ENCODE results near the gene TRIM24.
"Not testable (repeated sequence)": the region's sequence is repeated elsewhere in the genome, so short reads cannot be mapped to it uniquely, and the experiment has no call there.

TRIM24 gene

DNA sequence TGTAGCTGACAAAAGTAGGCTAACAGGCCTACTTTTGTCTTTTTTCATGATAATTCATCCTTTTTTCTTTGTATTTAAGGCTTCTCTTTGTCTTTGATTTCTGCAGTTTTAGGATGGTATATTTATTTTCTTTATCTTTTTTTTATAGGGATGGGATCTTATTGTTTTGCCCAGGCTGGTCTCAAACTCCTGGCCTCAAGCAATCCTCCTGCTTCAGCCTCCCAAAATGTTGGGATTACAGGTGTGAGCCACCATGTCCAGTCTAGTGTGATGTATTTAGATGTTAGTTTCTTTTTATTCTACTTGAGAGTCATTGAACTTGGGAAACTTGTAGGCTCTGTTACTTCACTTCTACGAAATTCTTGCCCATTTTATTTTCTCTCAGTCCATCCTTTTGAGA is 35.4 kb downstream of the TRIM24 start:
- no peak for DNase-seq

DNA sequence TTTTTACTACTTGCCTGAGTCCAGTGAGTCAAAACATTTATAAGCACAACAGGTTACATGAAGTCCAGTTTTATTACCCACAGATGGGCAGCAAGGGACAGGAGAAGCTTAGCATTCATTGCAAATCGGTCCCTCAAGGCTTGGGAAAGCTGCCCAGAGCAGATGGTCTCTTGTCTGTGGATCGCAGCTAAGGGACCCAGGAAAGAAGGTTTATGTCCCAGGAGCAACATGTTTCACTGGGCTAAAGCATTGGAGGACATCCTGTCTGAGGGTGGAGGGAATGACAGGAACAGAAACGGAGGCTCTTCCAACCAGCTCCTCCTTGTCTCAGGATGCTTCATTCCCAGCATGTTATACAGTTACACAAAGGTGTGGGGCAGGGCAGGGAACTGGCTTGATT is 39.3 kb downstream of the TRIM24 start:
- DNase-seq: no peak

DNA sequence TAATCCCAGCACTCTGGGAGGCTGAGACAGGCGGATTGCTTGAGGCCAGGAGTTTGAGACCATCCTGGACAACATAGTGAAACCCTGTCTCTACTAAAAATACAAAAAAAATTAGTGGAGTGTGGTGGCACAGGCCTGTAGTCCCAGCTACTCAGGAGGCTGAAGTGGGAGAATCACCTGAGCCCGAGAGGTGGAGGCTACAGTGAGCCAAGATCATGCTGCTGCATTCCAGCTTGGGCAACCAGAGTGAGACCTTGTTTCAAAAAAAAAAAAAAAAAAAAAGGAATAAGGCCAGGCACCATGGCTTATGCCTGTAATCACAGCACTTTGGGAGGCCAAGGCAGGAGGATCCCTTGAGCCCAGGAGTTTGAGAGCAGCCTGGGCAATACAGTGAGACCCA is 40.2 kb downstream of the TRIM24 start:
- DNase-seq: not testable (repeated sequence)

DNA sequence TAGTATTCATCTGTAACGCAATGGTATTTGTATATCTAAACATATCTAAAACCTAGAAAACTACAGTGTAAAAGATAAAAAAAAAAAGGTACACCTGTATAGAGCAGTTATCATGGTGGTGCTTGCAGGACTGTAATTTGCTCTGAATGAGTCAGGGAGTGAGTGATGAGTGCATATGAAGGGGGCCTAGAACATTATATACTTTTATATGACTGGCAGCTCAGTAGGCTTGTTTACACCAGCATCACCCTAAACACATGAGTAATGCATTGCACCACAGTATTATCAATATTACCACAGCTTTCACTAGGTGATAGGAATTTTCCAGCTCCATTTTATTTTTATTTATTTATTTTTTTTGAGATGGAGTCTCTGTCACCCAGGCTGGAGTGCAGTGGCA is 40.8 kb downstream of the TRIM24 start:
- DNase-seq: no peak

DNA sequence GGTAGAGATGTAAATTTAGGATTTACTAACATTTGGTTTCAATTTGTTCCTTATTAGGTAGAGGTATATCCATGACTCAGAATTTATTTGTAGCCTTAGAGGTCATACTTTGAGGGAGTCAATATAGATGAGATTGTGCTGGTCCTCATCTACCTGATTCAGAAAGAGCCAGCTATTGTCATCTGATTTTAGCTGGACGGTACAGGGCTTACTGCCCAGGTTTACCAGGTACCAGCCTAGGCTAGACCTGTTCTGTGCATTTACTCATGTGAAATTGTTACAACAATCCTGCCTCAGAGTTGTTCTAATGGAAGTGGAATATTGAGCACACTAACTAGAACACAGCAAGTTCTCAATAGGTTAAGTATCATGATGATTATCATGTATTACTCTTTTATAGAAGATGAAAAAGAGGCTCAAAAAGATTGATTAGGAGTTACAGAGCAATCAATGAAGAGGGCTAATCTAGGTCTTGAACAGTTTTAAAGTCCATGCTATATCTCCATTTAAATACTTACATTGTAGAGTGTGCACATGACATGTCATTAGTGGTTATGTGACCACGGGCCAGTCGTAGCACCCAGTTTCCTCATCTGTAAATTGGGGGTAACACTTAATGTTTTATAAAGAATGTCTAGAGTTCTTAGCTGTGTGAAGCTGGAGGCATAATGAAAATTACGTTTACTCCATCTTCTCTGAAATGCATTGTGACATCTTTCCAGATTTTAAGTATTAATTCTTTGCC is 42.1 kb downstream of the TRIM24 start:
- no peak for DNase-seq

DNA sequence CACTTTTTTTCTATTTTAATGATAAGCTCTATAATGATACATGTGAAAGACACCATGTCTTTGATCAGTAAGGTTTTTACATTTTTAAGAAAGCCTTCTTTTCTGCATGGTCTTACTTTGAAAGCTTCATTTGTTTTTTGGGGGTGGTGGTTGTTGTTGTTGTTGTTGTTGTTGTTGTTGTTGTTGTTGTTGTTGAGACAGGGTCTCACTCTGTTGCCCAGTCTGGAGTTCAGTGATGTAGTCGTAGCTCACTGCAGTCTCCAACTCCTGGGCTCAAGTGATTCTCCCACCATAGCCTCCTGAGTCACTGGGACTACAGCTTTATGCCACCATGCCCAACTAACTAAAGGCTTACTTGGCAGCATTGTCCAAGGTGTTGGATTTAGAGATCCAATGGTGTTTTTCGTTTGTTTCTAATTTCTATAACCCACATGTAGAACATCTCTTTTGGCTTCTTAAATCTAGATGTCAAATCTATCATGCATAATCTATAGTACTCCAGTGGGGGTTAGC is 45.4 kb downstream of the TRIM24 start:
- no peak for DNase-seq

DNA sequence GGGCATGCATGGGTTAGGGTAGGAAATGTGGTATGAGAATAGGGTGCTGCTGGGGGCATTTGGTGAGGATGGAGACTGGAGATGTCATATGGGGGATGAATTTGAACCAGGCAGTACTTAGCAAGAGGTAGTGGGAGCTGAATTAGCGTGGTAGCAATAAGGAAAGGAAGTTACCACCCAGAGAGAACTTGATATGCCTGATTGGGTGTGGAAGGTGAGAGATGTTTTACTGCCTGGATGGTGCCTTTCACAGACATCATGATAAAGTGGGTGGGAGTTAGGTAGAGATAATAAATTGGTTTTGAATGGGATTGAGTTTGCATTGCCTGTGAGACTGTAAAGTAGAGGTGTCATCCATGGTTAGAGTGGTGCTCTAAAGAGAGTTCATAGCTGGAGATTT is 46.7 kb downstream of the TRIM24 start:
- no peak for DNase-seq

DNA sequence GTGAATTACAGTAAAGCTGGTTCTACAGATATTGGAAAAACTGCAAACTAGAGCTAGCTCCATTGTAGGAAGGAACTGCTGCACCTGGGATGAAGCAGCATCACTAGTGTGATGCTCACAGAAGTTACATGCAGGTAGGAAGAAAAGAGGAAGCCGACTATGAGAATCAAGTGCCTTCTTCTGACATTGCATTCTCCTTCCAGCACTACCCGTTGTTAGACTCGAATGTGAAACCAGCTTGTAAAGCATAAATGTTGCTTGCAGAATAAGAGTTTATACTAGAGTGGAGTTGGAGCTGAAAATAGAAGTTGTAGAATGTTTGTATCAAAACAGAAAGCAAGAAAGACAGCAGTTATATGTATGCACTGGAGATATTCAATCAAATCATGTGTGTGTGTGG is 49.9 kb downstream of the TRIM24 start:
- DNase-seq: no peak

DNA sequence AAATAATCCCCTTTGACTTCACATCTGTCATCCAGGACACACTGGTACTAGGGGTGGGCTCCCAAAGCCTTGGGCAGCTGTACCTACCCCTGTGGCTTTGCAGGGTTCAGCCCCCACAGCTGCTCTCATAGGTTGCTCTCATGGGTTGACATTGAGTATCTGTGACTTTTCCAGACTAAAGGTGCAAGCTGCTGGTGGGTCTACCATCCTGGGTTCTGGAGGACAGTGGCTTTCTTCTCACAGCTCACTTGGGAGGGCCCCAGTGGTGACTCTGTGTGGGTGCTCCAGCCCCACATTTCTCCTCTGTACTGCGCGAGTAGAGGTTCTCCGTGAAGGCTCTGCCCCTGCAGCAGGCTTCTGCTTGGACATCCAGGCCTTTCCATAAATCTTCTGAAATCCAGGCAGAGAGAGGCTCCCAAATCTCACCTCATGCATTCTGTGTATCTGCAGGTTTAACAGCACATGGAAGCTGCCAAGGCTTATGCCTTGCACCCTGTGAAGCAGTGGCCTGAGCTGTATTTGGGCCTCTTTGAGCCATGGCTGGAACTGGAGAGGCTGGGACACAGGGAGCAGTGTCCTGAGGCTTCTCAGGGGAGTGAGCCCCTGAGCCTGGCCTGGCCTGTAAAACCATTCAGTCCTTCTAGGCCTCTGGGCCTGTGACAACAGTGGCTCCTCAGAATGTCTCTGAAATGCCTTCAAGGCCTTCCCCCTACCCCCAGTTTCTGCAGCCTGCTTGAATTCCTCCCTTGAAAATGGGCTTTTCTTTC is 52.2 kb downstream of the TRIM24 start:
- DNase-seq: no peak

DNA sequence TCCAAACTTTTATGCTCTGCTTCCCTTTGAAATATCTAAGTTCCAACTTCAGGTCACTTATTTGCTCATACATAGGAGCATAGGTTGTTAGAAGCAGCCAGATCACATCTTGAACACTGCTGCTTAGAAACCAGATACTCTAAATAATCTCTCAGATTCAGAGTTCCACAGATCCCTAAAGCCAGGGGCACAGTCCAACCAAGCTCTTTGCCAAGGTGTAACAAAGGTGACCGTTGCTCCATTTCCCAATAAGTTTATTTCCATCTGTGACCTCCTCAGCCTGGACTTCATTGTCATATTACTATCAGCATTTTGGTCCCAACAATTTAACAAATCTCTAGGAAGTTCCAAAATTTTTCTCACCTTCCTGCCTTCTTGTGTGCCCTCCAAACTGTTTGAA is 52.8 kb downstream of the TRIM24 start:
- no peak for DNase-seq

DNA sequence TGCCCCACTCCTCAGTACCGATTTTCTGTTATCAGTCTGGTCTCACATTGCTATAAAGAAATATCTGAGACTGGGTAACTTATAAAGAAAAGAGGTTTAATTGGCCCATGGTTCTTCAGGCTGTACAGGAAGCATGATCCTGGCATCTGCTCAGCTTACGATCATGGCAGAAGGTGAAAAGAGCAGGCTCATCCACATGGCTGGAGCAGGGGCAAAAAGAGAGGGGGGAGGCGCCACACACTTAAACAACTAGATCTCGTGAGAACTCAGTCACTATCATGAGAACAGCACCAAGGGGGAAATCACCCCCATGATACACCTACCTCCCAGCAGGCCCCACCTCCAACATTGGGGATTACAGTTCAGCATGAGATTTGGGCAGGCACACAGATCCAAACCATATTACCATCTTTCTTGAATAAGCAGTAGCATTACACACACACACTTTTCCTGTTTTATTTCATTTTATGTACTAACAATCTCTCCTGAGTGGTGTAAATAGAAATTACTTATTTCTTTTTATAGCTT is 53.3 kb downstream of the TRIM24 start:
- DNase-seq: no peak

DNA sequence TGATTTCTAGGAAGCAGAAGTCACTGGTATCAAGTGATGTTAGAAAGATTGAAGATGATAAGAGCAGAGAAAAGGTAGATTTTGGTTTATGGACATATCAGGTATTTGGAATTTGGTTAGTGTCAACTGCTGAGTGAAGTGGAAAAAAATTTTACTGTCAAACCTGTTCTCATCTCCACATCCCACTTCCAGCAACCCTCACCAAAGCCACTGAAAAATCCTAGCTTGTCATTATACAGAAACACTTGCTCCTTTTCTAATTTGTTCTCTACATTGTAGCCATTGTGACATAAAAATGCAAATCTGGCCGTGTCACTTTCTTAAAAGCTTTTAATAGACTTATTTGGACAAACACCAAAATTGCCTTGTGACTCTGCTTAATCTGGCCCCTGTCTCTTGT is 54.0 kb downstream of the TRIM24 start:
- no peak for DNase-seq

DNA sequence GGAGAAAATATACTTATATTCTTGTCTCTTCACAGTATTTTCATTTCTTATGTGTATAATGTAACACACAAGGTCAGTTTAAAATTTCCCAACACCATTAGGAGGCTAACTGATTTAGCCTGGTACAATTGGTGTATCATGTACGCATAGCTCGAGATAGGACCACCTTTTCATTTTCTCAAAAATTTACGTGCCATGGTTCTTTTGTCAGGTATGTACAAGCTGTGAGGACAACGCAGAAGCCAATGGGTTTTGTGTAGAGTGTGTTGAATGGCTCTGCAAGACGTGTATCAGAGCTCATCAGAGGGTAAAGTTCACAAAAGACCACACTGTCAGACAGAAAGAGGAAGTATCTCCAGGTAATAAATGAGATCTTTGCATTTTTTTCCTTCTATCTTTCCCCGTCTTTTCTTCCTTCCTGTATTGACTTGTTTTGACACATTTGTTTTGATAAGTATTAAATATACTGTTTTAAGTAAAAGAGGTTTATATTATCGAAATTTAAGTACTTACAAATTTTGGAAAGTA is 55.0 kb downstream of the TRIM24 start:
- peak; percentile 32 for DNase-seq

DNA sequence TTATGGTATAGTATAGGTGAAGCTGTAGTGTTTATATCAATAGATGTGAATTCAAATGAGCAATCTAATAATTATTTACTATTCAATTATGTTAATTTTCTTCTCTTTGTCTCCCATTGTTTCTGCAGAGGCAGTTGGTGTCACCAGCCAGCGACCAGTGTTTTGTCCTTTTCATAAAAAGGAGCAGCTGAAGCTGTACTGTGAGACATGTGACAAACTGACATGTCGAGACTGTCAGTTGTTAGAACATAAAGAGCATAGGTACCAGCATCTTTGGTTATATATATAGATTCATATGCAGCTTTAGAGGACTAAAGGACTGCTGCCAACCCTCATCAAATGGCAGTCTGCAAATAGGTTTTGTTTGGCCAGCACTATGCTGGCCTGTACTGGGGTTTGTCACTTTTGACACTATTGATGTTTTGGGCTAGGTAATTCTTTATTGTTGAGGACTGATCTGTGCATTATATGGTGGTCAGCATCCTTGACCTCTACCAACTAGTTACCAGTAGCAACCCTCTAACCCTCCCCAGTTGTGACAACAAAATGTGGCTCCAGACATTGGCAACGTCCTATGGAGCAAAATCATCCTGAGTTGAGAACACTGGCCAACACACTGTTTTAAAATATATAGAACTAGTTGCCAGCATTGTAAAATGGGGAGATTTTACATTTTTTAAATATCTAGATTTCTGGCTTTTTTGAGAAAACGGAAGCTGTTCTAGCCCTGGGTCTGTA is 59.2 kb downstream of the TRIM24 start:
- no peak for DNase-seq

DNA sequence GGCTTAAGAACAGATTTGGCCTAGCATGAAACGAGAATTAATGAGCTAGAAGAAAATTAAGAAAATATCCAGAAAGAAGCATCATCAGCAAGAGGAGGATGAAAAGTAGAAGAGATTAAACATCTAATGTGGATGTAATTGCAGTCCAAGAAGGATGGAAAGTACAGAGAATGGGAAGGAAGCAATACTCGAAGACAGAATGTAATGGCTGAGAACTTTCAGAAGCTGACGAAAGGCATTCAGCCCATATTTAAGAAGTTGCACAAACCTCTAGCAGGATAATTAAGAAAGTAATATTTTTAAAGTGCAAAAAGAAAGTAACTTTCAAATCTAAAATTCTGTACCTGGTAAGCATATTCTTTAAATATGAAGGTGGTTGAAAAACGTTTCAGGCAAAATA is 60.7 kb downstream of the TRIM24 start:
- DNase-seq: no peak

DNA sequence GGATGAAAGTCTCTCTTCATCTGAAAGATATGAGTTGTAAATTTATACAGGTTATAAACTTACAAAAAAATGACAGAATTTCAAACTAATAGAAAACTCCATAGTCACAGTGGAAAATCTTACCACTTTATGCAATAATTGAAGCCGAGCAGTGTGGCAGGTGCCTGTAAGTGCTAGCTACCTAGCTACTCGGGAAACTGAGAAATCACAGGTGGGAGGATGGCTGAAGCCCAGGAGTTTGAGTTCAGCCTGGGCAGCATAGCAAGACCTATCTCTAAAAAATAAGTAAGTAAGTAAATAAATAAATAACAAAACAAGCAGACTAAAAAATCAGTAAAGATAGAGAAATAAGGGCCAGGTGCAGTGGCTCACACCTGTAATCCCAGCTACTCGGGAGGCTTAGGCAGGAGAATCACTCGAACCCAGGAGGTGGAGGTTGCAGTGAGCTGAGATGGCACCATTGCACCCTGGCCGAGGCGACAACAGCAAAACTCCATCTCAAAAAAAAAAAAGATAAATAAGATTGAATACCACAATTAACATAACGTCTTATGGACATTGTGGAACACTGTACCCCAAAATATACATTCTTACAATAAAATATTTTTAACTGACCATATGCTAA is 61.9 kb downstream of the TRIM24 start:
- no peak for DNase-seq

DNA sequence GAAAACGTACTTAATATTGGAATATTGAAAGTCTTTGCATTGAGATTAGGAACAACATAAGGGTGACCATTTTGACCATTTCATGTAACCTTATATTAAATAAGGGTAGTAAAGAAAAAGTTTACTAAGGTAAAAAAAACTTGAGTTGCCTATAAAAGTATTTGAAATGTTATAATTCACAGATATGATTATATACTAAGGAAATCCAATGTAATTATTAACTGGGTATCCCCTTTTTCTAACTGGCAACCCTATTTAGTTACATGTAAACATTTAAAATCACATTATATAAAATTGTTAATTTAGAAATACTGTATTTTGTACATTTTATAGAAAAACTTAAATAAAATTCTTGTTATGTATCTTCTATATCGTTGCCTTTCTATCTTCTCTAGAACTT is 64.2 kb downstream of the TRIM24 start:
- no peak for DNase-seq

DNA sequence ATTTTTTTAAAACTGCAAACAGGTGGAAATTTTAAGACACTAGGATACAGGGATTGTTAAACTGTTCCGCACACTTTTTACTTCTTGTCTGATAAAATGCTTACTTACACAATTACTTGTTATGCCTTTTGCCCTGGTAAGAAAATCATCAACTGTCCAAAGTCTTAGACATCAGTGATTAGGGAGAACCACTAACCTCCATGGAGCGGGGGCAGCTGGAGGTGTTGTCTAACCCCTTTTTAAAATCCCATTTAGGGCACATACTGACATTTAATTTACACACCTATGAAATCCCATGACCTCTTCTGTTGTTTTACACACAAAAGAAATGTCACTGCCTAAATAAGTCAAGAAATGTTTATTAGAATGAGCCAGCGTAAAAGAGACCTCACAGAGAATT is 65.7 kb downstream of the TRIM24 start:
- no peak for DNase-seq

DNA sequence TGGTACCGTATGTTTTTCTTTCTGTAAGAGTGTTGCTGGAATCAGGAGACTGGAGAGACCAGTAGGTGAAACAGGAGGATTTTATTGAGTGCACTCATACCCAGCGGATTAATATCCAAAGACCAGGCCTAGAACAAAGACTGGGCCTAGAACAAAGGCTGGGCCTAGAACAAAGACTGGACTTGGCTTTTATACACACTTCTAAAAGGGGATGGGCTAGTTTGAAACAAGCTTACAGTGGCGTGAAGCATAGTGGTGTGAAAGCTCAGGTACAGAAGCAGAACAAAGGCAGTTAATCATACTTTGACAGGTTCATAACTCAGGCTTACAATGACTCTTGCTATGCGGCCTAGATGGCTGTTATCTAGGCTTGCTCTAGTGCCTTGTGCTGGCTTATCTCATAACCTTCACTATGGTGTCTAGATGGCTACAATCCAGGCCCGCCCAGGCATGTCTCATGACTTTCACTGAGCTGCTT is 67.7 kb downstream of the TRIM24 start:
- peak; percentile 95 for DNase-seq

DNA sequence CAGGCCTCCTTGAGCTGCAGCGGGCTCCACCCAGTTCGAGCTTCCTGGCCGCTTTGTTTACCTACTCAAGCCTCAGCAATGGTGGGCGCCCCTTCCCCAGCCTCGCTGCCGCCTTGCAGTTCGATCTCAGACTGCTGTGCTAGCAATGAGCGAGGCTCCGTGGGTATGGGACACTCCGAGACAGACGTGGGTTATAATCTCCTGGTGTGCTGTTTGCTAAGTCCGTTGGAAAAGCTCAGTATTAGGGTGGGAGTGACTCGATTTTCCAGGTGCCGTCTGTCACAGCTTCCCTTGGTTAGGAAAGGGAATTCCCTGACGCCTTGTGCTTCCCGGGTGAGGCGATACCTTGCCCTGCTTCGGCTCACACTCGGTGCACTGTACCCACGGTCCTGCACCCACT is 76.8 kb downstream of the TRIM24 start:
- DNase-seq: not testable (repeated sequence)

DNA sequence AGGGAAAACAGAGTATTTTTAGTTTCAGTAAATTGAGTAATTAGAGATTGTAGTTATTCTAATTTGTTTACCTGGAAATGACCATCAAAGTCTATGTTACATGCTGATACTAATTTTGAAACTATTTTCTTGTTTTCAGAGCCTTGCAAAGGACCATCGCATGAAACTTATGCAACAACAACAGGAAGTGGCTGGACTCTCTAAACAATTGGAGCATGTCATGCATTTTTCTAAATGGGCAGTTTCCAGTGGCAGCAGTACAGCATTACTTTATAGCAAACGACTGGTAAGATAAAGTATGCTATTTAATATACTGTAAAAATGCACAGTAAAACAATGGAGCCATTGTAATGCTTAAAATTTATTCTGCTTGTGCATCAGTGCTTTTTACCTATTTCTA is 78.5 kb downstream of the TRIM24 start:
- no peak for DNase-seq

DNA sequence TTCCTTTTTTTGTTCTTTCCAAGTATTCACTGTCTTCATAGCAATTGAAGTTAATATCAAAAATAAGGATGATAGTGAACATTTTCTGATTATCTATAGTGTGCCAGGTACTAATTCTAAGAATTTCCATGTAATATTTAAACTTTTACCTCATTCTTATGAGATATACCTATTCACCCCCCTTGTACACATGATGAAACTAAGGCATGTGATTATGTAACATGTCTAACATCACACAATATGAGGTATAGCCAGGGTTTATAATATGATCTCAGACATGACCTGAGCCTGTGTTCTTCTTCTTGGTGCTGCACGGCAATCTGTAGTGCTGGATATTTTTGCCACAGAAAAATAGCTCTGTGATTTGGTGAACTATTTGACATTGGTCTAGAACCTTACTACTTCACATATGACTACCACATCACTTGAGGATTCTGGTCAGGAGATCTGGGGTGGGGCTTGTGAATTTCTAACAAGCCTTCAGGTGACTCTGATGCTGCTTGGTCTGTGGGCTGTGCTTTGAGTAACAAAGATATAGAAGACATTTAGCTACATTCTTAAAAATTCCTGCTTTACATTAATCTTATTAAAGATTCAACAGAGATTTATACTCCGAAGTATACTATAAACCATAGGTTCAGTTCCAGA is 79.1 kb downstream of the TRIM24 start:
- no peak for DNase-seq

All from hematopoietic multipotent progenitor cell treated with erythropoietin and hydrocortisone succinate and interleukin-3 and kit ligand, for 8 days (in vitro differentiated cells).